ENCODE measurements around the gene KCNJ16. TPM values are rescaled to one million over a fixed set of nuclear protein-coding genes. Genes with fewer than 3 reads are reported as not detected.

Gene KCNJ16
- 0.27 TPM for total RNA-seq (ENCODE audit: unreplicated experiment)
- long read RNA-seq, result 0 reads

GRCh38 chr17:70074956-70075355 is at the start of gene KCNJ16:
KCNJ16 (plus strand) TSS chr17:70075225; CDS start chr17:70132088, 56,863 bp downstream.
- no peak within 1 kb of the TSS for H3K27ac Mint-ChIP-seq (ENCODE audit: unreplicated experiment)

GRCh38 chr17:70028397-70028796 is 46.6 kb upstream of the KCNJ16 start:
- Mint-ChIP-seq H3K4me1 (ENCODE audit: low read depth, unreplicated experiment) (no peaks in the 10 kb centered on the region), H3K4me3 (ENCODE audit: unreplicated experiment) (no peak overlapping the region), H3K27ac (ENCODE audit: unreplicated experiment) (no peak overlapping the region), H3K27me3 (ENCODE audit: unreplicated experiment) (no peaks in the 10 kb centered on the region), H3K9me3 (ENCODE audit: unreplicated experiment) (no peaks in the 10 kb centered on the region), H3K36me3 (ENCODE audit: unreplicated experiment) (no peaks in the 10 kb centered on the region)
- DNase-seq, result no peak
- no peak for TF ChIP-seq CTCF (IDR thresholded peaks at IDR 0.05; ENCODE audit: partially characterized antibody, unreplicated experiment)

More at GRCh38 chr17:70074956-70075355, at the start of gene KCNJ16:
- H3K27me3 Mint-ChIP-seq (ENCODE audit: unreplicated experiment), result no peaks in the 10 kb centered on the region
- H3K4me3 Mint-ChIP-seq (ENCODE audit: unreplicated experiment), result no peak within 1 kb of the TSS
- no peaks in the 10 kb centered on the region for H3K4me1 Mint-ChIP-seq (ENCODE audit: low read depth, unreplicated experiment)
- DNase-seq, result no peak
- TF ChIP-seq CTCF (IDR thresholded peaks at IDR 0.05; ENCODE audit: partially characterized antibody, unreplicated experiment), result no peak
- H3K36me3 Mint-ChIP-seq (ENCODE audit: unreplicated experiment), result no peaks in the 10 kb centered on the region
- H3K9me3 Mint-ChIP-seq (ENCODE audit: unreplicated experiment), result no peaks in the 10 kb centered on the region

GRCh38 chr17:70028978-70029767 is 45.9 kb upstream of the KCNJ16 start:
- no peak overlapping the region for H3K27ac Mint-ChIP-seq (ENCODE audit: unreplicated experiment)
- no peaks in the 10 kb centered on the region for H3K36me3 Mint-ChIP-seq (ENCODE audit: unreplicated experiment)
- no peaks in the 10 kb centered on the region for H3K4me1 Mint-ChIP-seq (ENCODE audit: low read depth, unreplicated experiment)
- TF ChIP-seq CTCF (IDR thresholded peaks at IDR 0.05; ENCODE audit: partially characterized antibody, unreplicated experiment), result no peak
- H3K4me3 Mint-ChIP-seq (ENCODE audit: unreplicated experiment), result no peak overlapping the region
- DNase-seq, result no peak
- H3K27me3 Mint-ChIP-seq (ENCODE audit: unreplicated experiment), result no peaks in the 10 kb centered on the region
- H3K9me3 Mint-ChIP-seq (ENCODE audit: unreplicated experiment), result no peaks in the 10 kb centered on the region

- no peak for DNase-seq
- no peak overlapping the region for H3K4me3 Mint-ChIP-seq (ENCODE audit: unreplicated experiment)
- no peaks in the 10 kb centered on the region for H3K4me1 Mint-ChIP-seq (ENCODE audit: low read depth, unreplicated experiment)
- no peak overlapping the region for H3K27ac Mint-ChIP-seq (ENCODE audit: unreplicated experiment)
- no peaks in the 10 kb centered on the region for H3K27me3 Mint-ChIP-seq (ENCODE audit: unreplicated experiment)
- no peaks in the 10 kb centered on the region for H3K36me3 Mint-ChIP-seq (ENCODE audit: unreplicated experiment)
- no peak for TF ChIP-seq CTCF (IDR thresholded peaks at IDR 0.05; ENCODE audit: partially characterized antibody, unreplicated experiment)
- no peaks in the 10 kb centered on the region for H3K9me3 Mint-ChIP-seq (ENCODE audit: unreplicated experiment)
Measured at GRCh38 chr17:70030371-70030770, 44.7 kb upstream of the KCNJ16 start.

GRCh38 chr17:70031341-70031740 is 43.7 kb upstream of the KCNJ16 start:
- Mint-ChIP-seq H3K4me3 (ENCODE audit: unreplicated experiment) (no peak overlapping the region), H3K9me3 (ENCODE audit: unreplicated experiment) (no peaks in the 10 kb centered on the region), H3K36me3 (ENCODE audit: unreplicated experiment) (no peaks in the 10 kb centered on the region), H3K27me3 (ENCODE audit: unreplicated experiment) (no peaks in the 10 kb centered on the region), H3K27ac (ENCODE audit: unreplicated experiment) (no peak overlapping the region), H3K4me1 (ENCODE audit: low read depth, unreplicated experiment) (no peaks in the 10 kb centered on the region)
- TF ChIP-seq CTCF (IDR thresholded peaks at IDR 0.05; ENCODE audit: partially characterized antibody, unreplicated experiment), result no peak
- DNase-seq, result no peak
